Activated CD8-positive, alpha-beta memory T cell treated with anti-CD3 and anti-CD28 coated beads, Interleukin-2, amount 10 ng/mL, durations not matched to agents 7 days and 5 days (primary cell): ENCODE results near the gene NTM. TPM values are rescaled to one million over a fixed set of nuclear protein-coding genes. Genes with fewer than 3 reads are reported as not detected.

Source experiments
- ATAC-seq: fragments of 150-1000 bp; cut with Tn5 transposase; one replicate; pipeline ENCODE4 v1.10.0; 2021; ENCODE audit warnings: moderate library complexity
- CTCF ChIA-PET: fragments of 350-600 bp; sonication (Branson Sonifier 250); formaldehyde crosslinking; loops from one replicate; lab custom pipeline; 2021; ENCODE audit warnings: antibody characterized with exemption; lab: Charles Lee
- DNase-seq: peaks from one replicate; pipeline ENCODE4 v3.0.0-alpha.2; 2020
- H3K27ac Mint-ChIP-seq: one replicate; pipeline ENCODE4 v1.8.0; 2021; ENCODE audit warnings: mild to moderate bottlenecking, mixed read lengths
- H3K27me3 Mint-ChIP-seq: one replicate; pipeline ENCODE4 v1.8.0; 2021; ENCODE audit warnings: mixed read lengths
- H3K36me3 Mint-ChIP-seq: one replicate; pipeline ENCODE4 v1.8.0; 2021; ENCODE audit warnings: mild to moderate bottlenecking, mixed read lengths
- H3K4me1 Mint-ChIP-seq: one replicate; pipeline ENCODE4 v1.8.0; 2021; ENCODE audit warnings: mixed read lengths
- H3K4me3 Mint-ChIP-seq: one replicate; pipeline ENCODE4 v1.8.0; 2021; ENCODE audit warnings: mild to moderate bottlenecking, moderate library complexity, mixed read lengths
- H3K9me3 Mint-ChIP-seq: one replicate; pipeline ENCODE4 v1.8.0; 2022; ENCODE audit warnings: low read depth, mixed read lengths
- total RNA-seq, 2 experiments: library from RNA; stranded (reverse); gene quantifications; one replicate each; pipeline ENCODE4 v1.2.3, GENCODE V29; 2021

NTM gene
- total RNA-seq, 2 experiments from 2014 or later, result not detected

- no peak for ATAC-seq
- no peak for DNase-seq
- Mint-ChIP-seq H3K27ac (no peak overlapping the region), H3K9me3 (peaks cover 5% of the 10 kb centered on the region), H3K4me3 (no peak overlapping the region), H3K36me3 (no peaks in the 10 kb centered on the region), H3K4me1 (no peaks in the 10 kb centered on the region), H3K27me3 (no peaks in the 10 kb centered on the region)
- CTCF ChIA-PET, result no interaction called here
These were observed 596.3 kb downstream of the NTM start for GRCh38 chr11:131966667-131967066.

- no peak overlapping the region for H3K27ac Mint-ChIP-seq
- ATAC-seq, result no peak
- H3K4me1 Mint-ChIP-seq, result no peaks in the 10 kb centered on the region
- peaks cover 5% of the 10 kb centered on the region for H3K9me3 Mint-ChIP-seq
- no peaks in the 10 kb centered on the region for H3K27me3 Mint-ChIP-seq
- CTCF ChIA-PET, result no interaction called here
- no peak for DNase-seq
- no peaks in the 10 kb centered on the region for H3K36me3 Mint-ChIP-seq
- H3K4me3 Mint-ChIP-seq, result no peak overlapping the region
These were observed 598.8 kb downstream of the NTM start for GRCh38 chr11:131969261-131969660.

- no peak for ATAC-seq
- Mint-ChIP-seq H3K4me1 (no peaks in the 10 kb centered on the region), H3K9me3 (no peaks in the 10 kb centered on the region), H3K27ac (no peak overlapping the region), H3K36me3 (no peaks in the 10 kb centered on the region), H3K27me3 (no peaks in the 10 kb centered on the region), H3K4me3 (no peak overlapping the region)
- DNase-seq, result no peak
- CTCF ChIA-PET, result no interaction called here
These were observed 602.6 kb downstream of the NTM start for GRCh38 chr11:131973061-131973460.

- no peaks in the 10 kb centered on the region for H3K4me1 Mint-ChIP-seq
- H3K4me3 Mint-ChIP-seq, result no peak overlapping the region
- H3K9me3 Mint-ChIP-seq, result no peaks in the 10 kb centered on the region
- CTCF ChIA-PET, result no interaction called here
- ATAC-seq (no peak), DNase-seq (no peak)
- H3K27me3 Mint-ChIP-seq, result no peaks in the 10 kb centered on the region
- H3K36me3 Mint-ChIP-seq, result no peaks in the 10 kb centered on the region
- H3K27ac Mint-ChIP-seq, result no peak overlapping the region
These were observed 605.2 kb downstream of the NTM start for GRCh38 chr11:131975619-131976018.

GRCh38 chr11:131976021-131976420 lies 605.6 kb downstream of the NTM start:
- CTCF ChIA-PET, result no interaction called here
- Mint-ChIP-seq H3K4me3 (no peak overlapping the region), H3K36me3 (no peaks in the 10 kb centered on the region), H3K27me3 (no peaks in the 10 kb centered on the region), H3K27ac (no peak overlapping the region), H3K9me3 (no peaks in the 10 kb centered on the region), H3K4me1 (no peaks in the 10 kb centered on the region)
- ATAC-seq (no peak), DNase-seq (no peak)

GRCh38 chr11:131977231-131977630 lies 606.8 kb downstream of the NTM start:
- H3K4me3 Mint-ChIP-seq, result no peak overlapping the region
- no peak overlapping the region for H3K27ac Mint-ChIP-seq
- ATAC-seq (no peak), DNase-seq (no peak)
- no peaks in the 10 kb centered on the region for H3K9me3 Mint-ChIP-seq
- H3K4me1 Mint-ChIP-seq, result no peaks in the 10 kb centered on the region
- no peaks in the 10 kb centered on the region for H3K36me3 Mint-ChIP-seq
- H3K27me3 Mint-ChIP-seq, result no peaks in the 10 kb centered on the region
- CTCF ChIA-PET, result no interaction called here

- CTCF ChIA-PET, result no interaction called here
- DNase-seq, result no peak
- no peaks in the 10 kb centered on the region for H3K36me3 Mint-ChIP-seq
- no peak overlapping the region for H3K4me3 Mint-ChIP-seq
- H3K9me3 Mint-ChIP-seq, result no peaks in the 10 kb centered on the region
- H3K27me3 Mint-ChIP-seq, result no peaks in the 10 kb centered on the region
- H3K4me1 Mint-ChIP-seq, result no peaks in the 10 kb centered on the region
- no peak for ATAC-seq
- H3K27ac Mint-ChIP-seq, result no peak overlapping the region
These were observed 607.4 kb downstream of the NTM start for GRCh38 chr11:131977854-131978253.

GRCh38 chr11:131978351-131978750 lies 607.9 kb downstream of the NTM start:
- H3K27me3 Mint-ChIP-seq, result no peaks in the 10 kb centered on the region
- ATAC-seq, result no peak
- H3K36me3 Mint-ChIP-seq, result no peaks in the 10 kb centered on the region
- DNase-seq, result no peak
- CTCF ChIA-PET, result no interaction called here
- H3K27ac Mint-ChIP-seq, result no peak overlapping the region
- H3K9me3 Mint-ChIP-seq, result no peaks in the 10 kb centered on the region
- H3K4me1 Mint-ChIP-seq, result no peaks in the 10 kb centered on the region
- H3K4me3 Mint-ChIP-seq, result no peak overlapping the region

GRCh38 chr11:131979364-131979763 lies 608.9 kb downstream of the NTM start:
- CTCF ChIA-PET, result no interaction called here
- Mint-ChIP-seq H3K4me3 (no peak overlapping the region), H3K9me3 (no peaks in the 10 kb centered on the region), H3K36me3 (no peaks in the 10 kb centered on the region), H3K27me3 (no peaks in the 10 kb centered on the region), H3K4me1 (no peaks in the 10 kb centered on the region), H3K27ac (no peak overlapping the region)
- DNase-seq (no peak), ATAC-seq (no peak)

GRCh38 chr11:131980199-131980598 lies 609.8 kb downstream of the NTM start:
- no peak for ATAC-seq
- DNase-seq, result no peak
- Mint-ChIP-seq H3K4me3 (no peak overlapping the region), H3K9me3 (no peaks in the 10 kb centered on the region), H3K27ac (no peak overlapping the region), H3K27me3 (no peaks in the 10 kb centered on the region), H3K4me1 (no peaks in the 10 kb centered on the region), H3K36me3 (no peaks in the 10 kb centered on the region)
- CTCF ChIA-PET, result no interaction called here

- H3K9me3 Mint-ChIP-seq, result no peaks in the 10 kb centered on the region
- H3K4me1 Mint-ChIP-seq, result no peaks in the 10 kb centered on the region
- DNase-seq, result no peak
- ATAC-seq, result no peak
- H3K27me3 Mint-ChIP-seq, result no peaks in the 10 kb centered on the region
- H3K36me3 Mint-ChIP-seq, result no peaks in the 10 kb centered on the region
- no peak overlapping the region for H3K27ac Mint-ChIP-seq
- no peak overlapping the region for H3K4me3 Mint-ChIP-seq
- CTCF ChIA-PET, result no interaction called here
These were observed 610.7 kb downstream of the NTM start for GRCh38 chr11:131980888-131981668.

- no peak for ATAC-seq
- Mint-ChIP-seq H3K36me3 (no peaks in the 10 kb centered on the region), H3K9me3 (no peaks in the 10 kb centered on the region), H3K27me3 (no peaks in the 10 kb centered on the region), H3K4me1 (no peaks in the 10 kb centered on the region), H3K27ac (no peak overlapping the region), H3K4me3 (no peak overlapping the region)
- no peak for DNase-seq
- CTCF ChIA-PET, result no interaction called here
These were observed 611.7 kb downstream of the NTM start for GRCh38 chr11:131982154-131982553.

GRCh38 chr11:131985846-131986301 lies 615.5 kb downstream of the NTM start:
- Mint-ChIP-seq H3K27ac (no peak overlapping the region), H3K36me3 (no peaks in the 10 kb centered on the region), H3K9me3 (peaks cover 2% of the 10 kb centered on the region), H3K4me1 (no peaks in the 10 kb centered on the region), H3K4me3 (no peak overlapping the region), H3K27me3 (no peaks in the 10 kb centered on the region)
- no peak for ATAC-seq
- no peak for DNase-seq
- CTCF ChIA-PET, result no interaction called here

- DNase-seq, result no peak
- Mint-ChIP-seq H3K27me3 (no peaks in the 10 kb centered on the region), H3K9me3 (peaks cover 2% of the 10 kb centered on the region), H3K4me1 (no peaks in the 10 kb centered on the region), H3K27ac (no peak overlapping the region), H3K36me3 (no peaks in the 10 kb centered on the region), H3K4me3 (no peak overlapping the region)
- CTCF ChIA-PET, result no interaction called here
- ATAC-seq, result no peak
These were observed 617.3 kb downstream of the NTM start for GRCh38 chr11:131987703-131988102.
